Keratinocyte (primary cell): ENCODE results near the gene NRP2. TPM values are rescaled to one million over a fixed set of nuclear protein-coding genes. Genes with fewer than 3 reads are reported as not detected.

Experiments used
- DNase-seq: peaks from one replicate; pipeline ENCODE4 v3.0.0-alpha.2; 2011; ENCODE audit warnings: low read depth, missing footprints, low spot score
- FAIRE-seq: peaks from 2 replicates; lab custom pipeline; 2011; peaks lifted over from hg19 to GRCh38; lab: Jason Lieb, UNC
- H2AFZ ChIP-seq: 2 replicates; pipeline ENCODE4 v1.6.0; 2012; ENCODE audit warnings: low read length, control low read depth, inconsistent platforms; ENCODE audit not compliant: control insufficient read depth
- H3K27ac ChIP-seq: 2 replicates; pipeline ENCODE4 v1.5.1; 2011; ENCODE audit warnings: low read length; ENCODE audit not compliant: control insufficient read depth, insufficient read depth
- H3K27me3 ChIP-seq: 3 replicates; pipeline ENCODE4 v1.6.0; 2011; ENCODE audit warnings: low read length; ENCODE audit not compliant: control insufficient read depth, insufficient read depth; ENCODE audit errors: extremely low read depth
- H3K36me3 ChIP-seq, 2 experiments: 2 replicates in 1 of 2; 3 replicates in 1 of 2; pipeline ENCODE4 v1.5.1; 2011; ENCODE audit warnings: low read length in 2 of 2, mild to moderate bottlenecking in 1 of 2; ENCODE audit not compliant: control insufficient read depth in 2 of 2, insufficient read depth in 2 of 2; ENCODE audit errors: extremely low read depth in 1 of 2
- H3K4me1 ChIP-seq: 3 replicates; pipeline ENCODE4 v1.5.1; 2011; ENCODE audit warnings: low read length; ENCODE audit not compliant: control insufficient read depth, insufficient read depth; ENCODE audit errors: extremely low read depth
- H3K4me2 ChIP-seq: 3 replicates; pipeline ENCODE4 v1.6.0; 2011; ENCODE audit warnings: low read depth, low read length; ENCODE audit not compliant: control insufficient read depth, insufficient read depth; ENCODE audit errors: extremely low read depth
- H3K4me3 ChIP-seq, 3 experiments: fragments of 200-600 bp in 1 of 3; sonication (generic) in 1 of 3; 2 replicates in 2 of 3; 3 replicates in 1 of 3; pipeline ENCODE4 v1.5.1; 2011 to 2016; ENCODE audit warnings: low read length in 3 of 3, mild to moderate bottlenecking in 3 of 3, control low read depth in 2 of 3, inconsistent platforms in 1 of 3, low read depth in 1 of 3, mixed read lengths in 1 of 3, mixed run types in 1 of 3, moderate library complexity in 1 of 3; ENCODE audit not compliant: control insufficient read depth in 2 of 3, insufficient read depth in 2 of 3; ENCODE audit errors: extremely low read depth in 1 of 3
- H3K79me2 ChIP-seq: 2 replicates; pipeline ENCODE4 v1.6.0; 2012; ENCODE audit warnings: low read length; ENCODE audit not compliant: control insufficient read depth, insufficient read depth
- H3K9ac ChIP-seq: 3 replicates; pipeline ENCODE4 v1.6.0; 2011; ENCODE audit warnings: low read length; ENCODE audit not compliant: control insufficient read depth, insufficient read depth; ENCODE audit errors: extremely low read depth
- H3K9me1 ChIP-seq: 3 replicates; pipeline ENCODE4 v1.6.0; 2011; ENCODE audit warnings: low read length; ENCODE audit not compliant: control insufficient read depth, insufficient read depth; ENCODE audit errors: extremely low read depth
- H3K9me3 ChIP-seq: 2 replicates; pipeline ENCODE4 v1.5.1; 2012; ENCODE audit warnings: low read depth, low read length; ENCODE audit not compliant: control insufficient read depth
- H4K20me1 ChIP-seq: 3 replicates; pipeline ENCODE4 v1.6.0; 2011; ENCODE audit warnings: low read length; ENCODE audit not compliant: control insufficient read depth, insufficient read depth; ENCODE audit errors: extremely low read depth
- EZH2 ChIP-seq: IDR thresholded peaks from one replicate; pipeline ENCODE4 v1.6.1; 2012; ENCODE audit warnings: inconsistent platforms, mild to moderate bottlenecking, low read length, moderate library complexity
- dilution Hi-C: fragments of 300-500 bp; cut with MboI; formaldehyde crosslinking; loops from one replicate; pipeline ENCODE4 v1.7.0; 2020; ENCODE audit warnings: low sequenced_read_pairs; ENCODE audit not compliant: extremely low pct_ligation_motif_present
- polyA plus RNA-seq, 5 experiments: library from polyadenylated mRNA; depleted of rRNA in 3 of 5; stranded (reverse) in 3 of 5; stranded (forward) in 1 of 5; unstranded in 1 of 5; fragments of >200 nt; gene quantifications; 1 replicate in 1 of 5; 2 replicates in 3 of 5; 3 replicates in 1 of 5; pipeline versions ENCODE4 v1.2.1 to v1.2.3, GENCODE V29; 2011 to 2012; ENCODE audit warnings: missing spikeins in 2 of 5, low read depth in 1 of 5, low replicate concordance in 1 of 5
- TF ChIP-seq, protein P1 (sequence below), 3 experiments: IDR thresholded peaks in 1 of 3; conservative IDR thresholded peaks in 1 of 3; optimal IDR thresholded peaks in 1 of 3; 2 replicates in 2 of 3; 3 replicates in 1 of 3; pipeline versions ENCODE3 to v1.5.1; 2011; ENCODE audit warnings: low read length in 3 of 3, mild to moderate bottlenecking in 3 of 3, moderate library complexity in 2 of 3, control low read depth in 1 of 3, inconsistent platforms in 1 of 3; ENCODE audit not compliant: insufficient read depth in 2 of 3; ENCODE audit errors: extremely low read depth in 1 of 3

The NRP2 gene
- polyA plus RNA-seq, 1 donor (not counting 4 experiments of a cell fraction or from before 2014, with no cell fraction given) = 20.6 TPM

DNA sequence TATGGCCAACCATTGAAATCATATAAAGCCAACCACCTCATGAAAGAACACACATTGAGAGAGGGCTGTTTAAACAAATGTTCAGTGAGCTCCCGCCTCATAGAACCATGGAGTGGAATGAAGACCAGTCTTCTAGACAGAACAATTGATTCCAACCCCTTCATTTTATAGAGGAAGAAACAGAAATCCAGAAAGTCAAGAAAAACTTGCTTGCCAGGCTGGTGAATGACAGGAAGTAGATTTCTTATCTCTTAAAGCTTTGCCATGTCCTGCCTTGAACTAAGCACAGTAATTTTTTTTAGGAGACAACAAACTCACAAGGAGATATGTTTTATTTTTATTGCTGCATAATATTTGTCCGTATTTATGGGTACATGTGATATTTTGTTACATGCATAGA, 16.5 kb upstream of the NRP2 start:
- FAIRE-seq = no peak
- DNase-seq = no peak
- Histone ChIP-seq H3K9me3 (no peaks in the 10 kb centered on the region), H3K36me3 (no peaks in the 10 kb centered on the region), H3K4me2 (no peak overlapping the region), H3K79me2 (no peaks in the 10 kb centered on the region), H2AFZ (no peak overlapping the region), H3K9me1 (no peaks in the 10 kb centered on the region), H3K9ac (no peak overlapping the region), H4K20me1 (no peaks in the 10 kb centered on the region), H3K4me1 (peaks cover 20% of the 10 kb centered on the region), H3K27me3 (no peaks in the 10 kb centered on the region), H3K4me3 (no peak overlapping the region), H3K27ac (no peak overlapping the region)
- no peak for TF ChIP-seq EZH2
- TF ChIP-seq, protein P1, sequence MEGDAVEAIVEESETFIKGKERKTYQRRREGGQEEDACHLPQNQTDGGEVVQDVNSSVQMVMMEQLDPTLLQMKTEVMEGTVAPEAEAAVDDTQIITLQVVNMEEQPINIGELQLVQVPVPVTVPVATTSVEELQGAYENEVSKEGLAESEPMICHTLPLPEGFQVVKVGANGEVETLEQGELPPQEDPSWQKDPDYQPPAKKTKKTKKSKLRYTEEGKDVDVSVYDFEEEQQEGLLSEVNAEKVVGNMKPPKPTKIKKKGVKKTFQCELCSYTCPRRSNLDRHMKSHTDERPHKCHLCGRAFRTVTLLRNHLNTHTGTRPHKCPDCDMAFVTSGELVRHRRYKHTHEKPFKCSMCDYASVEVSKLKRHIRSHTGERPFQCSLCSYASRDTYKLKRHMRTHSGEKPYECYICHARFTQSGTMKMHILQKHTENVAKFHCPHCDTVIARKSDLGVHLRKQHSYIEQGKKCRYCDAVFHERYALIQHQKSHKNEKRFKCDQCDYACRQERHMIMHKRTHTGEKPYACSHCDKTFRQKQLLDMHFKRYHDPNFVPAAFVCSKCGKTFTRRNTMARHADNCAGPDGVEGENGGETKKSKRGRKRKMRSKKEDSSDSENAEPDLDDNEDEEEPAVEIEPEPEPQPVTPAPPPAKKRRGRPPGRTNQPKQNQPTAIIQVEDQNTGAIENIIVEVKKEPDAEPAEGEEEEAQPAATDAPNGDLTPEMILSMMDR (optimal IDR thresholded peaks at IDR 0.05 in 1 of 3, IDR thresholded peaks at IDR 0.05 in 1 of 3, conservative IDR thresholded peaks at IDR 0.05 in 1 of 3; ENCODE audit: extremely low read depth in 1 of 3, insufficient read depth in 2 of 3, low read length in 3 of 3) = no peak
- dilution Hi-C loops = no loop called here

DNA sequence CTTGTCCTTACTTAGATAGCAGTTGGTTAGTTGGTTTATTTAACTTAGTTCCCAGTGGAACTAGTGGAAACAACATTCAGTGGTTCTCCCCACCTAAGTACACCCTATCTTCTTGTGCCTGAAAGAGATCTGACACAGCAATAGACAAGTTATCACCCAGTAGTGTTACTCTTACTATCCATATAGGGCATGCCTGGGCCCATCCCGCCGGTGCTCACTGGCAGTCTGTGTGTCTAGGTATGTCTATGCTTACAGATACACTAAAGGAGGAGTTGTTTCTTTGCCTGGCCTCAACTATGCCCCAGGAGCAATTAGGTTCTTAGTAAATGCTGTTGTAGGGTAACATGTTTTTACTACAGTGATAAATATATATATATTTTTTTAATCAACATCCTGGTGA, 12.0 kb upstream of the NRP2 start:
- Histone ChIP-seq H3K36me3 (no peaks in the 10 kb centered on the region), H3K27ac (peak overlapping the region; percentile 11), H3K9ac (no peak overlapping the region), H3K27me3 (no peaks in the 10 kb centered on the region), H3K4me3 (no peak overlapping the region), H3K79me2 (no peaks in the 10 kb centered on the region), H2AFZ (no peak overlapping the region), H3K9me1 (no peaks in the 10 kb centered on the region), H3K4me2 (no peak overlapping the region), H4K20me1 (no peaks in the 10 kb centered on the region), H3K4me1 (peaks cover 14% of the 10 kb centered on the region), H3K9me3 (no peaks in the 10 kb centered on the region)
- dilution Hi-C loops = no loop called here
- no peak for TF ChIP-seq EZH2
- TF ChIP-seq, protein P1 (optimal IDR thresholded peaks at IDR 0.05 in 1 of 3, IDR thresholded peaks at IDR 0.05 in 1 of 3, conservative IDR thresholded peaks at IDR 0.05 in 1 of 3; ENCODE audit: extremely low read depth in 1 of 3, insufficient read depth in 2 of 3, low read length in 3 of 3) = no peak
- DNase-seq (no peak), FAIRE-seq (peak; percentile 95)
